BE2C (cell line): ENCODE results near the gene SCRN1.

Experiments
- DNase-seq: peaks from one replicate; pipeline ENCODE4 v3.0.0-alpha.2; 2020
- H3K27me3 ChIP-seq: fragments of 250-450 bp; sonication (Bioruptor Pico); 2 replicates; pipeline ENCODE4 v1.5.1; 2020; ENCODE audit warnings: mild to moderate bottlenecking
- H3K36me3 ChIP-seq: fragments of 250-450 bp; sonication (Bioruptor Pico); 2 replicates; pipeline ENCODE4 v1.5.1; 2020; ENCODE audit warnings: mild to moderate bottlenecking
- H3K4me1 ChIP-seq: fragments of 250-450 bp; sonication (Bioruptor Pico); 2 replicates; pipeline ENCODE4 v1.5.1; 2020
- H3K4me3 ChIP-seq: 2 replicates; pipeline ENCODE4 v1.5.1; 2011; ENCODE audit warnings: low read depth, low read length
- H3K9me3 ChIP-seq: fragments of 250-450 bp; sonication (Bioruptor Pico); 2 replicates; pipeline ENCODE4 v1.5.1; 2020
- CTCF ChIP-seq: IDR thresholded peaks from 2 replicates; pipeline ENCODE4 v1.5.1; 2012; ENCODE audit warnings: mild to moderate bottlenecking, low read depth, low read length

The SCRN1 gene

GRCh38 chr7:29898301-29898700 lies 91.3 kb downstream of the SCRN1 start:
- no peak overlapping the region for H3K4me3 ChIP-seq
- H3K9me3 ChIP-seq = no peaks in the 10 kb centered on the region
- no peak for DNase-seq
- H3K27me3 ChIP-seq = no peaks in the 10 kb centered on the region
- TF ChIP-seq CTCF = no peak
- no peaks in the 10 kb centered on the region; the same call in 1 of the 2 replicates for H3K4me1 ChIP-seq
- no peaks in the 10 kb centered on the region for H3K36me3 ChIP-seq

DNA sequence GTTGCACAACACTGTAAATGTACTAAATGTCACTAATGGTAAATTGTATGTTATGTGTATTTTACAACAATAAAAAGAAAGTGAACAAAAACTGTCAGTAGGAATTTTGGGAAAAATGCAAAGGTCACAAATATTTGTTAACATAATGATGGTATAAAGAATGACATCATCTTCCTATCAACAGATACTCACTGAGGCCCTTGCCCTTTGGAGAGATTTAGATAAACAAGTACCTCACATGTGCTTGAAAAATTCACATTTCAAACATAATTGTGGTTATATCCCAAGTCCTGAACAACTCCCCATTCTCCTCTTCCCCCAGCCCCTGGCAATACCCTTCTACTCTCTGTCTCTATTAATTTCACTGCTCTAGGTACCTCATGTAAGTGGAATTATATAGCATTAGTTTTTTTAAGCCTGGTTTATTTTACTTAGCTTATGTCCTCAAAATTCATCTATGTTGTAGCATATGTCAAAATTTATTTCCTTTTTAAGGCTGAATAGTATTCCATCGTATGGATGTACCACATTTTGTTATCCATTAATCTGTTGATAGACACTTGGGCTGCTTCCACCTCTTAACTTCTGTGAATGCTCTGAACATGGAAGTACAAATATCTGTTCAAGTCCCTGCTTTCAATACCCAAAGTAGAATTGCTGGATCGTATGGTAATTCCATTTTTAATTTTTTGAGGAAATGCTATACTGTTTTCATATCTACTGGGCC lies 92.8 kb downstream of the SCRN1 start:
- no peak for DNase-seq
- no peaks in the 10 kb centered on the region for H3K9me3 ChIP-seq
- H3K36me3 ChIP-seq = no peaks in the 10 kb centered on the region
- peaks cover 4% of the 10 kb centered on the region for H3K4me1 ChIP-seq
- TF ChIP-seq CTCF = no peak
- H3K4me3 ChIP-seq = no peak overlapping the region
- H3K27me3 ChIP-seq = no peaks in the 10 kb centered on the region

GRCh38 chr7:29895559-29895958 lies 94.0 kb downstream of the SCRN1 start:
- Histone ChIP-seq H3K4me3 (no peak overlapping the region), H3K9me3 (no peaks in the 10 kb centered on the region), H3K36me3 (no peaks in the 10 kb centered on the region), H3K27me3 (no peaks in the 10 kb centered on the region), H3K4me1 (peaks cover 5% of the 10 kb centered on the region)
- DNase-seq = no peak
- TF ChIP-seq CTCF = no peak

GRCh38 chr7:29894256-29894655 lies 95.3 kb downstream of the SCRN1 start:
- TF ChIP-seq CTCF = no peak

DNA sequence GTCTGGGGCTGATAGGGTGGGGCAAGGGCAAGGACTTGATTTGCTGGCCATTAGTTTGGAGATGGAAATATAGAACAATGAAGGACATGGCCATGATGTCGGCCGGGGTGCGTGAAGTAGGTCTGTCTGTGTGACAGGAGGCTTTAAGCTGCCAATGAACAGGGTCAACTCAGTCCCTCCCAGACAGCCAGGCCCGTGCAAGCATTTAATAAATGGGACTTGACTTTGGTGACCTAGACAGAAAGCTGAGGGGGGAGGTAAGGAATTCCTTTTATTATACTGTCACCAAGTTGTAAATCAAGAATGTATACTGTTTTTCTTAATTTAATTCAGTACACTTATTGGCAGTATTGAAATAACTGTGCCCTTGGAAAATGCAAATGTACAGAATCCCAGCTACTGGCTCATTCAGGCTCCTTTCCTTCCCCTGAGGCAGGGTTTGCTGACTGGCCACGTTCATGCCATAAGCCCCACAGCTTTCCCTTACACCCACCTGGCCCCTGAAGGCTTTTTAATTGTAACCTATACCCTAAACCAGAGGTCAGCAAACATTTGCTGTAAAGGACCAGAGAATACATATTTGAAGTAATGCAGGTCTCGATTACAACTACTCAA lies 96.1 kb downstream of the SCRN1 start:
- no peak overlapping the region for H3K4me3 ChIP-seq
- DNase-seq = no peak
- no peaks in the 10 kb centered on the region for H3K27me3 ChIP-seq
- no peaks in the 10 kb centered on the region for H3K36me3 ChIP-seq
- peaks cover 5% of the 10 kb centered on the region for H3K4me1 ChIP-seq
- H3K9me3 ChIP-seq = no peaks in the 10 kb centered on the region
- TF ChIP-seq CTCF = no peak

More at GRCh38 chr7:29894256-29894655, 95.3 kb downstream of the SCRN1 start:
- no peak for DNase-seq
- H3K9me3 ChIP-seq = no peaks in the 10 kb centered on the region
- no peaks in the 10 kb centered on the region for H3K27me3 ChIP-seq
- H3K4me1 ChIP-seq = peaks cover 5% of the 10 kb centered on the region
- no peaks in the 10 kb centered on the region for H3K36me3 ChIP-seq
- H3K4me3 ChIP-seq = peak overlapping the region; percentile 33

GRCh38 chr7:29892231-29892630 lies 97.4 kb downstream of the SCRN1 start:
- no peaks in the 10 kb centered on the region for H3K9me3 ChIP-seq
- no peaks in the 10 kb centered on the region for H3K36me3 ChIP-seq
- H3K4me1 ChIP-seq = peaks cover 5% of the 10 kb centered on the region
- no peak overlapping the region for H3K4me3 ChIP-seq
- DNase-seq = peak; percentile 27
- no peaks in the 10 kb centered on the region for H3K27me3 ChIP-seq
- TF ChIP-seq CTCF = no peak
